Fibroblast of lung (primary cell): Measurements from ENCODE around the gene JMJD6. TPM values are rescaled to one million over a fixed set of nuclear protein-coding genes. Genes with fewer than 3 reads are reported as not detected.

Experiments
- DNase-seq, 2 donors: peaks; one replicate each; pipeline versions ENCODE4 v3.0.0 to v3.0.0-alpha.2; 2010; ENCODE audit warnings: low read depth in 2 of 2
- H2AFZ ChIP-seq: 2 replicates; pipeline ENCODE4 v1.5.1; 2012; ENCODE audit warnings: low read length, control low read depth, inconsistent platforms
- H3K27ac ChIP-seq: 2 replicates; pipeline ENCODE4 v1.5.1; 2011; ENCODE audit warnings: low read length, control low read depth; ENCODE audit not compliant: insufficient read depth
- H3K27me3 ChIP-seq: 2 replicates; pipeline ENCODE4 v1.5.1; 2011; ENCODE audit warnings: mild to moderate bottlenecking, low read length; ENCODE audit not compliant: control insufficient read depth, insufficient read depth
- H3K36me3 ChIP-seq: 2 replicates; pipeline ENCODE4 v1.5.1; 2011; ENCODE audit warnings: low read length; ENCODE audit not compliant: control insufficient read depth, insufficient read depth
- H3K4me1 ChIP-seq: 2 replicates; pipeline ENCODE4 v1.5.1; 2011; ENCODE audit warnings: low read length; ENCODE audit not compliant: control insufficient read depth, insufficient read depth; ENCODE audit errors: extremely low read depth
- H3K4me2 ChIP-seq: 2 replicates; pipeline ENCODE4 v1.5.1; 2011; ENCODE audit warnings: low read length, control low read depth; ENCODE audit not compliant: insufficient read depth; ENCODE audit errors: extremely low read depth
- H3K4me3 ChIP-seq, 4 experiments: fragments of 200-600 bp in 1 of 4; sonication (generic) in 1 of 4; replicated peaks in 1 of 4; 2 replicates each; pipeline ENCODE4 v1.5.1; 2011 to 2016; ENCODE audit warnings: low read length in 4 of 4, low read depth in 3 of 4, mild to moderate bottlenecking in 3 of 4, control low read depth in 2 of 4, inconsistent platforms in 1 of 4, mixed read lengths in 1 of 4; ENCODE audit not compliant: insufficient read depth in 1 of 4; ENCODE audit errors: control extremely low read depth in 1 of 4
- H3K79me2 ChIP-seq: 2 replicates; pipeline ENCODE4 v1.5.1; 2012; ENCODE audit warnings: mild to moderate bottlenecking, low read length, inconsistent platforms; ENCODE audit not compliant: control insufficient read depth, insufficient read depth
- H3K9ac ChIP-seq: 2 replicates; pipeline ENCODE4 v1.5.1; 2011; ENCODE audit warnings: mild to moderate bottlenecking, low read length, control low read depth; ENCODE audit not compliant: insufficient read depth
- H3K9me3 ChIP-seq: 2 replicates; pipeline ENCODE4 v1.5.1; 2012; ENCODE audit warnings: low read depth, low read length; ENCODE audit not compliant: control insufficient read depth, insufficient read depth
- H4K20me1 ChIP-seq: 2 replicates; pipeline ENCODE4 v1.5.1; 2011; ENCODE audit warnings: low read length; ENCODE audit not compliant: control insufficient read depth, insufficient read depth; ENCODE audit errors: extremely low read depth
- CTCF ChIP-seq, 2 donors: IDR thresholded peaks in 1 of 2; conservative IDR thresholded peaks in 1 of 2; 1 replicate in 1 of 2; 2 replicates in 1 of 2; pipeline ENCODE4 v1.5.1; 2011 to 2012; ENCODE audit warnings: low read length in 2 of 2, control low read depth in 1 of 2, inconsistent platforms in 1 of 2, low read depth in 1 of 2, mild to moderate bottlenecking in 1 of 2
- EZH2 ChIP-seq: IDR thresholded peaks from 2 replicates; pipeline ENCODE4 v1.5.1; 2012; ENCODE audit warnings: low read length, control low read depth, mild to moderate bottlenecking; ENCODE audit errors: missing control alignments
- polyA plus RNA-seq, 2 donors: library from polyadenylated mRNA; depleted of rRNA in 1 of 2; stranded (reverse) in 1 of 2; unstranded in 1 of 2; fragments of >200 nt; gene quantifications; 2 replicates each; pipeline ENCODE4 v1.2.1, GENCODE V29; 2011 to 2012; ENCODE audit warnings: missing spikeins in 1 of 2
- total RNA-seq: library from RNA; depleted of rRNA; stranded (reverse); fragments of >200 nt; gene quantifications from 2 replicates; pipeline ENCODE4 v1.2.1, GENCODE V29; 2014

The JMJD6 gene
- total and polyA plus RNA-seq, 2 donors (not counting 1 experiment from before 2014, with no cell fraction given), result 16.2 to 17.7 TPM

DNA sequence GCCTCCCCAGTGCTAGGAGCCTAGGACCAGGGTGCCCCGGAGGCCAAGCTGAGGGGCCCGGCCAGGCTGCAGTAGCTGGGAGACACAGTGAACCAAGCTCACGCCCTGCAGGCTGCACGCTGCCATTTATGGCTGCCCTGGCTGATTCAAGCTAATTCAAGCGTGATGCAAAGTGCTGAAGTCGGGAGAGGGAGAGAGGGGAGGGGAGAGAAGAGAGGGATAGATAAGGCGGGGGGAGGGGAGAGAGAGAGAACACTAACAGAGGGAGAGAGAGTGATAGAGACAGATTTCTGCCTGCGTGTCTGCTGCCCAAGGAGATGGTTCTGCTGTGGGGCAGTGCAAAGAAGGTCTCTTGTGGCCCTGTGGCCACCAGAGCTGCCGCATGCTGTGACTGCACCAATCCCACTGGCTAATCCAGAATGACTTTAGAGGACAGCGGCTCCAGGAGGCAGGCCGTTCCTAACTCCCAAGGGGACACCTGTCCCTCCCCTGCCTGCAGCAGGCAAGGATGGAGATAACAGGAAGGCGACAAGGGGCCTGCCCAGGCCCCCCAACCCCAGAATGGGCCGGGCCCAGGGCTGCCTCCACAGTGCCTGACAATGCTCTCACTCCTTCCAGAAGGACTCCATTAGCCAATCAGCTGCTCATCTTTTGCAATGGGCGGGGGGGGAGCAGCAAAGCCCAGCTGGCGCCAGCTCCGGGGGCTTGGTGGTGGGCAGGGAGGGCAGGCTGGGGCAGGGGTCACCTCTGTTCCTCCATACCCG lies 28.5 kb downstream of the JMJD6 start:
- H3K4me3 ChIP-seq, result no peak overlapping the region
- no peaks in the 10 kb centered on the region for H3K9me3 ChIP-seq
- DNase-seq, result peak; percentile 72 to 82
- peaks cover 72% of the 10 kb centered on the region for H3K79me2 ChIP-seq
- H3K27ac ChIP-seq, result no peak overlapping the region
- no peaks in the 10 kb centered on the region for H3K27me3 ChIP-seq
- peaks cover 29% of the 10 kb centered on the region for H3K4me1 ChIP-seq
- no peak overlapping the region for H2AFZ ChIP-seq
- no peaks in the 10 kb centered on the region for H3K36me3 ChIP-seq
- TF ChIP-seq CTCF (conservative IDR thresholded peaks at IDR 0.05 in 1 of 2, IDR thresholded peaks at IDR 0.05 in 1 of 2; ENCODE audit: low read depth in 1 of 2, low read length in 2 of 2) (no peak), EZH2 (no peak)
- H3K9ac ChIP-seq, result no peak overlapping the region
- H4K20me1 ChIP-seq, result no peaks in the 10 kb centered on the region
- H3K4me2 ChIP-seq, result no peak overlapping the region

DNA sequence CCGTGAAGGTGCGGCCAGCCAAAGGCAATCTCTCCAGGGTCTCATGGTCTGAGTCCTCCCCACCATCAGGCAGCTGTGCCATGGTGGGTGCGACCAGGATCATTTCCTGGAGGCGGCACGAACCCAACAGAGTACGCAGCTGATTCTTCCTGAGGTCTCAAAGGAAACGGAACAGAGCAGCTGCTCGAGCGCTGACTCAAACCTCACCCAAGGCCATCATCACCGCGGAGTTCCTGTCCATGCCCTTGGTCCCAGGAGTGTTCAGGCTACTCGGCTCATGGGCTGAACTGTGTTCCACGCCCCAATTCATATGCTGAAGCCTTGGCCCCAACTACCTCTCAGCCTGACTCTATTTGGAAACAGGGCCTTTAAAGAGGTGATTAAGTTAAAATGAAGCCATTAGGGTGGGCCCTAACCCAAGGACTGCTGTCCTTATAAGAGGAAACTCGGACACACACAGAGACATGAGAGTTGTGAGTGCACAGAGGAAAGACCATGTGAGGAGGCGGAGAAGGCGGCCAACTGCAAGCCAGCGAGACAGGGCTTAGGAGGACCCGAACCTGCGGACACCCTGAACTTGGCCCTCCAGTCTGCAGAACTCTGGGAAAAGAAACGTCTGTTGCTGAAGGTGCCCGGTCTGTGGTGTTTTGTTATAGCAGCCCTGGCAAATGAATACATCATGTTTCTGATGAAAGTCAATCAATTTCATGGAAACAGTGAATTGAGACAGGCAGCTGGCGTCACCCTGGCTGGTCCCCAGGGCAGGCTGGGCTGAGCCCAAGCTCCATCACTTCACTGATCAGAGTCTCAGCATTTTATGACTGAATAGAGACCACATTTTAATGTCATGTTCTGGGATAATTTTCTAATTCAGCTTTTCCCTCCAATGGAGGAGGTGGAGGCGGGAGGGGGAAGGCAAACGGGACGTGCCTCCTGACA lies 29.4 kb downstream of the JMJD6 start:
- no peak overlapping the region for H3K4me2 ChIP-seq

More for the DNA sequence above, 29.4 kb downstream of the JMJD6 start:
- H3K79me2 ChIP-seq, result peaks cover 66% of the 10 kb centered on the region
- H3K27me3 ChIP-seq, result no peaks in the 10 kb centered on the region
- DNase-seq, result peak in 1 of 2 donors; percentile 67
- H4K20me1 ChIP-seq, result no peaks in the 10 kb centered on the region
- no peak overlapping the region for H3K9ac ChIP-seq
- no peak overlapping the region for H2AFZ ChIP-seq
- H3K27ac ChIP-seq, result no peak overlapping the region
- no peaks in the 10 kb centered on the region for H3K36me3 ChIP-seq
- no peak for TF ChIP-seq EZH2
- TF ChIP-seq CTCF (conservative IDR thresholded peaks at IDR 0.05 in 1 of 2, IDR thresholded peaks at IDR 0.05 in 1 of 2; ENCODE audit: low read depth in 1 of 2, low read length in 2 of 2), result no peak
- H3K9me3 ChIP-seq, result no peaks in the 10 kb centered on the region
- H3K4me3 ChIP-seq, result no peak overlapping the region
- H3K4me1 ChIP-seq, result peaks cover 28% of the 10 kb centered on the region
